T-helper 1 cell treated with Interleukin-12 subunit alpha and Interleukin-12 subunit beta and Interleukin-4 antibody, amounts not matched to agents 30 μg/mL and 1 μg/mL, for 36 hours (primary cell): ENCODE measurements around the gene RMND5A.
"Not testable (repeated sequence)": the region's sequence is repeated elsewhere in the genome, so short reads cannot be mapped to it uniquely, and the experiment has no call there.

Experiments
- H3K27ac Mint-ChIP-seq: one replicate; pipeline ENCODE4 v1.8.0; 2021; ENCODE audit warnings: mild to moderate bottlenecking, mixed read lengths
- H3K27me3 Mint-ChIP-seq: one replicate; pipeline ENCODE4 v1.8.0; 2021; ENCODE audit warnings: low read depth, mixed read lengths
- H3K36me3 Mint-ChIP-seq: one replicate; pipeline ENCODE4 v1.8.0; 2021; ENCODE audit warnings: low read depth, mixed read lengths
- H3K4me1 Mint-ChIP-seq: one replicate; pipeline ENCODE4 v1.8.0; 2021; ENCODE audit warnings: low read depth, mixed read lengths
- H3K4me3 Mint-ChIP-seq: one replicate; pipeline ENCODE4 v1.8.0; 2021; ENCODE audit warnings: mild to moderate bottlenecking, moderate library complexity, mixed read lengths
- H3K9me3 Mint-ChIP-seq: one replicate; pipeline ENCODE4 v1.8.0; 2021; ENCODE audit warnings: mixed read lengths

RMND5A gene

GRCh38 chr2:86739889-86740288, 19.8 kb downstream of the RMND5A start:
- H3K27ac Mint-ChIP-seq, H3K27me3 Mint-ChIP-seq, H3K9me3 Mint-ChIP-seq, H3K4me3 Mint-ChIP-seq, H3K4me1 Mint-ChIP-seq: not testable (repeated sequence)
- peaks cover 12% of the 10 kb centered on the region for H3K36me3 Mint-ChIP-seq

- not testable (repeated sequence) for H3K4me1 Mint-ChIP-seq, H3K9me3 Mint-ChIP-seq, H3K4me3 Mint-ChIP-seq, H3K27ac Mint-ChIP-seq, H3K27me3 Mint-ChIP-seq
- H3K36me3 Mint-ChIP-seq: peaks cover 12% of the 10 kb centered on the region
Measured at GRCh38 chr2:86741889-86742498, 21.9 kb downstream of the RMND5A start.

DNA sequence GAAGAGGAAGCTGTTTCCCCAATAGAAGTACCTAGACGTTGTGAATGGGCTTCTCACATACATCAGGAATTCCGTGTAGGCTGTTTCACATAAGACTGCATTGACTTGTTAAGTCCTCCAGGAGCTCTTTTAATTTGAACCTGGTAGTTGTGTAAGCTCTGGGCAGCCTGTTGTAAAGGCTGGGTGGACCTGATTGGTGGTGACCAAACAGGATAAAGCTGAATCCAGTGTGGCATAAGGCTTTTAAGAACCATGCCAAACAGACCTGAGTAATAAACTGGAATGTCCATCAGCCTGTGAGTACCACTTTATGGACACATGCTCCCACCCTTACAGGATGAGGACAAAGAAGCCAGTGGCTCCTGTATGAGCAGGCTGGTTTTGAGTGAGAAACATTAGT, 24.1 kb downstream of the RMND5A start:
- H3K4me3 Mint-ChIP-seq: no peak overlapping the region
- H3K27ac Mint-ChIP-seq: no peak overlapping the region
- H3K36me3 Mint-ChIP-seq: peaks cover 12% of the 10 kb centered on the region

GRCh38 chr2:86746939-86747338, 26.8 kb downstream of the RMND5A start:
- Mint-ChIP-seq H3K36me3 (peaks cover 37% of the 10 kb centered on the region), H3K27ac (no peak overlapping the region), H3K4me1 (peaks cover 16% of the 10 kb centered on the region), H3K4me3 (no peak overlapping the region), H3K9me3 (peaks cover 12% of the 10 kb centered on the region), H3K27me3 (no peaks in the 10 kb centered on the region)

More for the DNA sequence above, 24.1 kb downstream of the RMND5A start:
- H3K27me3 Mint-ChIP-seq: no peaks in the 10 kb centered on the region
- peaks cover 13% of the 10 kb centered on the region for H3K4me1 Mint-ChIP-seq
- no peaks in the 10 kb centered on the region for H3K9me3 Mint-ChIP-seq

DNA sequence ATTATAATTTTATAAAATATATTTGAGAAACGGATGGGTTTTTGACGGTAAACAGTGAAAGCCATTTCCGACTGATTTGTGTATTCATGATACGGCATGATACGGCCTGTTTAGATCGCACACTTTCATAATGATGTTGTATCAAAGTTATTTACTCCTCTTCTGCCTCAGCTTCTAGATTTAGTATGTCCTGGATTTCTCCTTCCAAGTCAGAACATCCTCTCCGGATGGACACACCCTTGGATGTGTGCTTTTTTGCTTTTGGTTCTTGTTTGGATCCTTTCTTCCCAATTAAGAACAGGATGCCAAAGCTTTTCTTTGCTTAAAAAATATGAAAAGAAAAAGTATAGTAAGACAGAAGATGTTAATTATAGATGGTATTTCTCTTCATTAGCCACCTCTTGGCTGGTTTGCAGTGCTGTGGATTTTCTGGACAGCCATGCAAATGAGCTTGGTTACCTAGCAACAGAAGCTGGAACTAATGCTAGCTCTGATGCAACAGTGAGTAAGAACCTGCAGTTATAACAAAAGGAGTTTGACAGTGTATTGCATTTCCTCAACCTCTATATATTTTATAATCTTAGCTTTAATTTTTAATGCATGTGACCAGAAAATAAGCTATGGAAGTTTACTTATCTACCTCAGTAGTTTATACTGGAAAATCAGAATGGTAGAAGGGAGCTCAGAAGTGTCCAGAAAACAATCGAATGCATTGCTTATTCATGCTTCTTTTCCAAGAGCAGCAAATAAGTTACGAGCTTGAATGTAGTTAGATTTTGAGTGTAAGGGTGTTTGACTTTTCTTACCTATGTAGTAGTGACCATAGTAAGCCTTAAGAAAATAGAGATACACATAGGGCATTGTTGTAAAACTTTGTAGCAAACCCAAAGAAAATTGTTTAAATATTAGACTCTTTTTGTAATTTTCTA, 27.9 kb downstream of the RMND5A start:
- Mint-ChIP-seq H3K4me3 (no peak overlapping the region), H3K36me3 (peaks cover 43% of the 10 kb centered on the region), H3K27me3 (no peaks in the 10 kb centered on the region), H3K9me3 (peaks cover 12% of the 10 kb centered on the region), H3K4me1 (peaks cover 12% of the 10 kb centered on the region), H3K27ac (no peak overlapping the region)

DNA sequence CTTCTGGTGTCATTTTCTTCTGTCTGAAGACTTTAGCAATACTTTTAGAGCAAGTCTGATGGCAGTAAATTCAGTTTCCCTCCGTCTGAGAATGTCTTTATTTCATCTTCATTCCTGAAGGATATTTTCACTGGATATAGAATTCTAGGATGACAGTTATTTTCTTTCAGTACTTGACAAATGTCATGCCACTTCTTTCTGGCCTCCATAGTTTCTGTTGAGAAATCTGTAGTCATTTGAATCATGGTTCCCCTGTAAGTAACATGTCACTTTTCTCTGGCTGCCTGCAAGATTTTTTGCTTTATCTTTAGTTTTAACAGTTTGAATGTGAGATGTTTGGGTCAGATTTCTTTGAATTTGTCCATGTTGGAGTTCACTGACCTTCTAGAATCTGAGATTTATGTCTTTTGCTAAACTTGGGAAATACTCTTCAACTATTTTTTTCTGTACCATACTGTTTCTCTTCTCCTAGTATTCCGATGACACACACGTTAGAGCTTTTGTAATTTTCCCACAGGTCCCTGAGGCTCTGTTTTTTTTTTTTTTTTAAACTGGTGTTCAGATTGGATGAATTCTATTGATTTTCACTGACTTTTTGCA, 30.2 kb downstream of the RMND5A start:
- H3K9me3 Mint-ChIP-seq: peaks cover 12% of the 10 kb centered on the region
- H3K27me3 Mint-ChIP-seq: no peaks in the 10 kb centered on the region
- H3K4me3 Mint-ChIP-seq: no peak overlapping the region
- peaks cover 43% of the 10 kb centered on the region for H3K36me3 Mint-ChIP-seq
- H3K4me1 Mint-ChIP-seq: peaks cover 9% of the 10 kb centered on the region
- no peak overlapping the region for H3K27ac Mint-ChIP-seq

DNA sequence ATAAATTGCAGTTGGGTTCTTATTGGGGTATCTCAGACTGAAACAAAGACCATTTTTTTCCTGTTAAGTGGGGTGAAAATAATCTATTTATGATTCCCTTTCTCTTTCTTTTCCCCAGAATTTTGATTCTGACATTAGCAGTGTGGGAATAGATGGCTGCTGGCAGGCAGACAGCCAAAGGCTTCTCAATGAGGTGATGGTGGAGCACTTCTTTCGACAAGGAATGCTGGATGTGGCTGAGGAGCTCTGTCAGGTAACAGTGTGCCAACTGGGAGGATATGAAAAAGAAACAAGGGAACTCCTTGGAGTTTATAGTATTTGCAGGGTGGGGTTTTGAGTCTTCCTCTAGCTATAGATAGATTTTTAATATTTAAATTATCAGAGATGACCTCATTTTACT, 31.7 kb downstream of the RMND5A start:
- Mint-ChIP-seq H3K4me1 (peaks cover 7% of the 10 kb centered on the region), H3K9me3 (peaks cover 12% of the 10 kb centered on the region), H3K27me3 (no peaks in the 10 kb centered on the region), H3K27ac (no peak overlapping the region), H3K4me3 (no peak overlapping the region), H3K36me3 (peaks cover 47% of the 10 kb centered on the region)

DNA sequence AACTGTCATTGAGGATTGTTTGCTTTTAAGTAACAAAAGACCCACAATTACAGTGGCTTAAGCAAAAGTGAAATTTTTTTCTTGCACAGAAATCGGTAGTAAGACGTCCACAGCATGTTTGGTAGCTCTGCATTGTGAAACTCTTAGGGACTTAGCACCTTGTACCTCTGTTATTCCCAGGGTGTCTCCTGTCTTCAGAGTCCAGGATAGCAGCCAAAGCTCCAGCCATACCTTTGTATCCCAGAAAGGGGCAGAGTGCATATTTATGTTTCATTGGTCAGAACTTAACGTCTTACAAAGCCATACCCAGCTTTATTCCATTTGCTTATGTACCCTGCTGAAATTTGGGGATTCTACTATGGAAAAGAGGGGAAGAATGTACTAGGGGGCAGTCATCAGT, 32.8 kb downstream of the RMND5A start:
- no peak overlapping the region for H3K27ac Mint-ChIP-seq
- H3K27me3 Mint-ChIP-seq: no peaks in the 10 kb centered on the region
- peaks cover 49% of the 10 kb centered on the region for H3K36me3 Mint-ChIP-seq
- H3K4me1 Mint-ChIP-seq: peaks cover 2% of the 10 kb centered on the region
- no peak overlapping the region for H3K4me3 Mint-ChIP-seq
- peaks cover 12% of the 10 kb centered on the region for H3K9me3 Mint-ChIP-seq

DNA sequence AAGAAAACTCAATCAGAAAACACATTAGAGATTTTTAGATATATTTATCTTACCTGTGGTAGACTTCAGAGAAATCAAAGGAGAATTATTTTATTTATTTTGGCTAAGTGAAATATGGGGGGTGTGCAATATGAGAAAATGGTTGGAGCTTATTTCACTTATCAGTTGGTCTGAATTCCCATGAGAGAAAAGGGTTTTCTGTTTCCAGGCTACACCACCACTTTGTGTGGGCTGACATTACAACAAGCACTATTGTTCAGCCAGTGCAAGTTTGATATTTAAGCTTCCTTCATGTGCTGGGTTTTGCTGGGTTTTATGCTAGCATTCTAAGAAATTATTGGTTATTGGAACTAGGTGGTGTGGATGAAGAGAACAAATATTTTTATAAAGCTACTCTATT, 33.5 kb downstream of the RMND5A start:
- H3K36me3 Mint-ChIP-seq: peaks cover 49% of the 10 kb centered on the region
- H3K4me1 Mint-ChIP-seq: peaks cover 2% of the 10 kb centered on the region
- H3K4me3 Mint-ChIP-seq: no peak overlapping the region
- H3K27me3 Mint-ChIP-seq: no peaks in the 10 kb centered on the region
- H3K27ac Mint-ChIP-seq: no peak overlapping the region
- H3K9me3 Mint-ChIP-seq: peaks cover 12% of the 10 kb centered on the region

GRCh38 chr2:86758405-86758804, 38.3 kb downstream of the RMND5A start:
- peaks cover 14% of the 10 kb centered on the region for H3K36me3 Mint-ChIP-seq
- no peak overlapping the region for H3K27ac Mint-ChIP-seq
- no peak overlapping the region for H3K4me3 Mint-ChIP-seq
- no peaks in the 10 kb centered on the region for H3K27me3 Mint-ChIP-seq
- no peaks in the 10 kb centered on the region for H3K9me3 Mint-ChIP-seq
- peaks cover 4% of the 10 kb centered on the region for H3K4me1 Mint-ChIP-seq

- Mint-ChIP-seq H3K4me3 (no peak overlapping the region), H3K27me3 (no peaks in the 10 kb centered on the region), H3K4me1 (peaks cover 11% of the 10 kb centered on the region), H3K27ac (no peak overlapping the region), H3K36me3 (peaks cover 14% of the 10 kb centered on the region), H3K9me3 (no peaks in the 10 kb centered on the region)
Measured at GRCh38 chr2:86760371-86760770, 40.3 kb downstream of the RMND5A start.

DNA sequence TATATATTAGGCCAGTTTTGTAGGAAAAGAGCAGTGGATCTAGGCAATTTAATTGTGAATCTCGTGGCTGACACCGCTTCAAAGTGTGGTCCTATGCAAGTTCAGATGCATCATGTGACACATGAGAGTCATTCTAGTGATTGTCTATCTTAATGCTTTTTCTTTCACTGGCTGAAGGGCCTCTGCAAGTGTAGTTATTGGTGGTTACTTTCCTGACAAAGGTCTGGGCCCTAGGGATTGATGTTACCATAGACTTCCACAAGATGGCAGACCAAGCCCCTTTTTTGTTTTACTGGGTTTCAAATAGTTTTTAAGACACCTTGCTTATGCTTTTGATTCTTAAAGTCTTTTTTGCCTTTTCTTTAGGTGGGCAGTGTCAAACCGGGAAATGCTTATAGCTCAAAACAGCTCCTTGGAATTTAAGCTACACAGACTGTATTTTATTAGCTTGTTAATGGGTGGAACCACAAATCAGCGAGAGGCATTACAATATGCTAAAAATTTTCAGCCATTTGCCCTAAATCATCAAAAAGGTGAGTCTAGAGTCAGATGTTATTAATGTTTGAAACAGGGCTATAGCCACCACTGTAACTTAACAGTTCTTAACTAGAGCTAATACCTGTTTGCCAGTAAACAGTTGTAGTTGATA, 44.7 kb downstream of the RMND5A start:
- Mint-ChIP-seq H3K9me3 (no peaks in the 10 kb centered on the region), H3K27me3 (no peaks in the 10 kb centered on the region), H3K27ac (no peak overlapping the region), H3K4me1 (peaks cover 8% of the 10 kb centered on the region), H3K36me3 (peaks cover 9% of the 10 kb centered on the region), H3K4me3 (no peak overlapping the region)

- Mint-ChIP-seq H3K27me3 (no peaks in the 10 kb centered on the region), H3K27ac (no peak overlapping the region), H3K4me1 (peaks cover 8% of the 10 kb centered on the region), H3K36me3 (peaks cover 12% of the 10 kb centered on the region), H3K9me3 (no peaks in the 10 kb centered on the region), H3K4me3 (no peak overlapping the region)
Measured at GRCh38 chr2:86765310-86765695, 45.2 kb downstream of the RMND5A start.

GRCh38 chr2:86768189-86768949, 48.3 kb downstream of the RMND5A start:
- Mint-ChIP-seq H3K27me3 (no peaks in the 10 kb centered on the region), H3K4me1 (peaks cover 10% of the 10 kb centered on the region), H3K27ac (no peak overlapping the region), H3K9me3 (no peaks in the 10 kb centered on the region), H3K4me3 (no peak overlapping the region), H3K36me3 (peaks cover 27% of the 10 kb centered on the region)
